GM12891 (cell line): ENCODE results near the gene SSPN.

Experiments
- PAX5 ChIP-seq: IDR thresholded peaks from 2 replicates; pipeline ENCODE4 v1.6.1; 2011; ENCODE audit warnings: low read length, moderate library complexity, mild to moderate bottlenecking; ENCODE audit not compliant: insufficient read depth, severe bottlenecking
- POLR2A ChIP-seq: IDR thresholded peaks from 2 replicates; pipeline ENCODE4 v1.6.1; 2011; ENCODE audit warnings: low read depth, low read length, control low read depth
- POLR2AphosphoS5 ChIP-seq: IDR thresholded peaks from 2 replicates; pipeline ENCODE4 v1.6.1; 2011; ENCODE audit warnings: low read depth, low read length, control low read depth
- SPI1 ChIP-seq: IDR thresholded peaks from 2 replicates; pipeline ENCODE4 v1.6.1; 2011; ENCODE audit warnings: low read depth, low read length, control low read depth
- TAF1 ChIP-seq: IDR thresholded peaks from 2 replicates; pipeline ENCODE4 v1.6.1; 2011; ENCODE audit warnings: low read depth, low read length, control low read depth

DNA sequence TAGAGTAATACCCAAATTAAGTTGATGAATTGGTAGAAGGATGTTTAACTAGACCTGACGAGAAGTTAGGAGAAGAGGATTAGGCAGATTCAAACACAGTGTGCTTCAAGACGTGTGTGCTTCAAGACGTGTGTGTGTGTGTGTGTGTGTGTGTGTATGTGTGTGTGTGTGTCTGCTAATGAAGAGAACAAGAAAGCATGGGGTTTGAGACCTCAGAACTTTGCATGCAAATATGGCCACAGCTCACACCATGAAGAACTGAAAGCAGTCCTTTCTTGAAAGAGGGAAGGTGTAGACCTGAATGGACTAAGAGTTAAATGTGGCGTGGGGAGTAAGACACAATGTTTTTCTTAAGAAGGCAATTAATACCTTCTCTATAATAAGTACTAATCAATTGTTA is 32.5 kb upstream of the SSPN start:
- TF ChIP-seq POLR2A: no peak
- no peak for TF ChIP-seq POLR2AphosphoS5
- no peak for TF ChIP-seq PAX5
- TF ChIP-seq SPI1: peak; percentile 48; the same call in 1 of the 2 replicates
- TF ChIP-seq TAF1: no peak
